Nucleus accumbens (tissue), 56 donors: ENCODE data around the gene PRKAR1B.

Experiments
- DNase-seq, 56 donors: peaks; one replicate each; lab custom pipeline; 2025; lab: John Stamatoyannopoulos, UW

Gene PRKAR1B

GRCh38 chr7:726084-726853, 812 bp downstream of the PRKAR1B start, which contains the start of gene DNAAF5:
Gene DNAAF5, plus strand, starts transcription at chr7:726699. Its CDS starts 22 bp downstream, at chr7:726721.
- peak in 54 of 56 donors; percentile 38 to 90 (median 74) for DNase-seq

GRCh38 chr7:725223-726005, 1.7 kb downstream of the PRKAR1B start:
- DNase-seq = no peak

- no peak for DNase-seq
These were observed 2.8 kb downstream of the PRKAR1B start for GRCh38 chr7:724298-724697.

DNA sequence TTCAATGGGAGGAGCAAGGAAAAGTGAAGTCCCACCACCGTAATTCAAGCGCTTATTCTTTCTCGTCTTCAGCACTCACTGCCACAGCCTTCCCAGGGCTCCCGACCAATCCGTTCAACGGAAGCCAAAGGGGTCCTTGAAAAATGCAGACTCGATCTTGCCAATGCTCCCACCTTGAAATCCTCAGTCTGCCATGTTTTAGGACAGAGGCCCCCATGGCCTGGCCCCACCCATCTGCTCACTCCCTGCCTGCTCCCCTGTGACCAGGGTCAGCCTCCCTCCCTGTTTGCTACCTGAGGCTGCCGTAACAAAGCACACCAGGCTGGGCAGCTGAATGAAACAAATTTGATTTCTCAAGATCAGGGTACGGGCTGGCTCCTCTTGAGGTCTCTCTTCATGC, 3.5 kb downstream of the PRKAR1B start:
- no peak for DNase-seq

GRCh38 chr7:721619-722248, 5.3 kb downstream of the PRKAR1B start:
- no peak for DNase-seq

GRCh38 chr7:716636-717035, 10.4 kb downstream of the PRKAR1B start:
- no peak for DNase-seq

DNA sequence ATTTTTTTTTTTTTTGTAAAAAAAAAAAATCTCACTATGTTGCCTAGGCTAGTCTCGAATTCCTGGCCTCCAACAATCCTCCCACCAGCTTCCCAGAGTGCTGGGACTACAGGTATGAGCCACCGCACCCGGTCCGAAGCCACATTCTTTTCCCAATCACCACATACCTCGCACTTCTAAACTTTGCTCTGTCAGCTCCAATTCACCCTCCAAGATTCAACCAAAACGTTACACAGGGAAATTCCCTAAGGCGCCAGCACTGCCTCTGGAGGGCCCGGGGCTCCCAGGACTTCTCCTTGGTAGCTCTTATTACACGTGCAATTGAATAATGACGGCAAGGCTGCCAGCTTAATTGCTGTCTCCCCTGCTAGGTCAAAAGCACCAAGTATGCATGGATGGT, 10.9 kb downstream of the PRKAR1B start:
- no peak for DNase-seq

DNA sequence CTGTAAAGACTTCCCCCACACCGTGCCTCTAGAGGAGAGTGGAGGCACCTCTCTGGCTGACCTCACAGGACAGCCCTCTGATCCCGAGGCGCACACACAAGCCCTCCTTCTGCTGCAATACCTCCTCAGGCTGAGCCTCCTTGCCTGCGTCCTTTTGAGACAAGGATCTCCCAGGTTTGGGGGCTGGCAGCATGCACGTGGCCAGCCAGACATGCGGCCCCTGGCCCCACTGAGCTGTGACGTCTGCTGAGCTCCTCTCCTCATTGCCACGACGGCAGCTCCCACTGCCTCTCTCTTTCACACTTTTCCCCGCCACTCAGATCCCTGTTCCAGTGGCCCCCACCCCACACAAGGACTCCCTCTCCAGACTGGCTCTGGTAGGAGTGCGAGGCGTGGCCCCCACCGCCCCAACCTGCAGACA, 12.8 kb downstream of the PRKAR1B start:
- DNase-seq = no peak

DNA sequence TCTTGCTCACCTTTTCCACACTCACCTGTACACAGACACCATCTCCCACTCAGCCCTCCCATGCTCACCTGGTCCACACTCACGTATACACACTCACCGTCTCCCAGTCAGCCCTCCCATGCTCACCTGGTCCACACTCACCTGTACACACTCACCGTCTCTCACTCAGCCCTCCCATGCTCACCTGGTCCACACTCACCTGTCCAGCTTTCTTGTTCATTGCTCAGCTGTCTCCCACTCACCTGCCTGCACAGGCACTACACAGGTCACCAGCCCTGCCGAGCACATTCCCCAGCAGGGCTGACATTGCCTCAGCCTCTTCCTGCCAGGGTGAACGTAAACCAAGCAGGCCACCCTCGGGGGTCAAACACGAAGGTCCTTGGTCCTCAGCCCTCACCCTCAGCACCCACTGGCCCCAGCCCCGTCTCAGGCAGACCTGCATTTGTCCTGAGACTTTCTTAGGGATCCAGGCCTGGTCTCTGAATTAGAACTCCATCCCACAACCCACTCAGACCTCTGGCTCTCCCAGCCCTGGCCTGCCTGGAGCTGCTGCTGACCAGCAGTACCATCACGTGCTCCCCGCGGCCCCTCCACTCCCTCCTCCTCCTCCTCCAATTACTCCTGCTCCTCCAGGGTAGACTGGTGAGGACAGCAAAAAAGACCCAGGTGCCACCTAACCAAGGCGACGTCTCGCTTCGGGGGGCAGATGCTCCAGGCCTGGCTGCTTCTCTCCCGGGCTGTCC, 13.4 kb downstream of the PRKAR1B start:
- no peak for DNase-seq

- DNase-seq = no peak
These were observed 14.0 kb downstream of the PRKAR1B start for GRCh38 chr7:713139-713457.

DNA sequence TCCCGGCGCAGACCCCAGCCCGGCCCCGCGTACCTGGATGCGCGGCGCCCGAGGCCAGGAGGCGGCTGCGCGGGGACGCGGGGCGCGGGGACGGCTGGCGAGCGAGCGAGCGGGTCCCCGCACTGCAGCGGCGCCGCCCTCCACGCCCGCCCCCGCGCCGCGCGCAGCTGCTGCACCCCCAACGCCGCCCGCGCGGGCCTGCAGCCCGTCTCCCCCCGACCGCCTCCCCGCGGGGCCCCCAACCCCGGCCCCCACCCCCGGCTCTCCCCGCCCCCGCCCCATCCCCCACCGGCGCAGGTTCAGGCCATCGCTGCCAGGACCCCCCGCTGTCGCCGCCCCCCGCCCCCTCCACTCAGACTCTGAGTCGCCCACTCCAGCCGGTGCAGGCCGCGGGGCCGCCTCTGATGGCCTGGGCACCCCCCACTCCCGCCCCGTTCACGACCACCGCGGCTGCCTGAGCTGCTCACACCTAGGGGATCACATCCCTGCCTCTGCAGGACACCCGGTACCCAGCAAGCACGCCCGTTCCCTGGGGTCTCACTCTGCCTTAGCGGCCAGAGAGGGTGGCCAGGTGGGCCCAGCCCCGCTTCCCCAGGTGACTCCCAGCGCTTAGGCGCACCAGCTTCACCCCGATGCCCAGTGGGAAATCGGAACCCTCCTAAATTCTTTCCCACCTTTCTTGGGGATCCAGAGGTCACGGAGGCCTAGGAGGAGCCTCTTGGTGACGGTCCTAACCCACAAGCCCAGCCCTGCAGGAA, 14.5 kb downstream of the PRKAR1B start:
- DNase-seq = peak in 2 of 56 donors; percentile 21 to 23

GRCh38 chr7:711922-712380, 15.1 kb downstream of the PRKAR1B start:
- peak in 1 of 56 donors; percentile 4 for DNase-seq

GRCh38 chr7:711093-711921, 15.8 kb downstream of the PRKAR1B start:
- DNase-seq = no peak

DNA sequence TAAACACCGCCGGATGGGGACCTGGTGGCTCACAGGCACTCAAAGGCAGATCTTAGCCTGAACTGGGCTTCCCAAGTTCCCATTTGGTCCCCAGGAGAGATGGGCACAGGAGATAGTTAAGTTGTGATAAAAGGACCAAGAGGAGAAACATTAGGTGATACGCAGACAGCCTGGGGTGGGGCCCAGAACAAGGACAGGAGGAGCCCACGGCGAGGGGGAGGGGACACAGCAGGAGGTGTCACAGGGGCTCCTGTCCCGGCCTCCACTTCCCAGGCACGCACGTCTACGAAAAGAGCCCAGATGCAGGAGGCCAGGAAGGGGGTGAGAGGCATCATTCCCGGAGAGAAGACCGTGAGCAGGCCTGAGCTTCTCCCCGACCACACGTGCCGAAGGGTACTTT, 16.9 kb downstream of the PRKAR1B start:
- DNase-seq = no peak

DNA sequence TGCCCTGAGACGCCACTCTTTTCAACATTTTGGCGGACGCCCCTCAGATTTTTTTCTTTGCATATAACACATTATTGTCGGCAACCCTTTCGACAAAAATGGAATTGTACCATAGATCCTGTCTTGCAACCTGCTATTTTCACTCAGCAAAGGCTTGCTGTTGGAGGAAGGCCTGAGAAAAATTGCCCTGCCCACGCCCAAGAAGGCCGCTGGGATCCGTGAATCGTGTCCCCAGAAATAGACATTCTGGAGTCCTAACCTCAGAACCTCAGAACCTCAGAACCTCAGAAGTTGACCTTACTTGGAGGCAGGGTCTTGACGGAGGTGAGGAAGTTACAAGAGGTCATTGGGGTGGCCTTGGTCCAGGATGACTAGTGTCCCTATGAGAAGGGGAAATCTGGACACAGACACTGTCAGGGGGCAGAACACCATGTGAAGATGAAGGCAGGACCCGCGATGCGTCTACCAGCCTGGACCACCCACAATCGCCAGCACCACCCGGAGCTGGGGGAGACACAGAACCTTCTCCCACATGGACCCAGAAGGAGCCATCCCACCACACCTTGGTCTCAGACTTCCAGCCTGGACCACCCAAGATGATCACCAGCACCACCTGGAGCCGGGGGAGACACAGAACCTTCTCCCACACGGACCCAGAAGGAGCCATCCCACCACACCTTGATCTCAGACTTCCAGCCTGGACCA, 19.6 kb downstream of the PRKAR1B start:
- no peak for DNase-seq

DNA sequence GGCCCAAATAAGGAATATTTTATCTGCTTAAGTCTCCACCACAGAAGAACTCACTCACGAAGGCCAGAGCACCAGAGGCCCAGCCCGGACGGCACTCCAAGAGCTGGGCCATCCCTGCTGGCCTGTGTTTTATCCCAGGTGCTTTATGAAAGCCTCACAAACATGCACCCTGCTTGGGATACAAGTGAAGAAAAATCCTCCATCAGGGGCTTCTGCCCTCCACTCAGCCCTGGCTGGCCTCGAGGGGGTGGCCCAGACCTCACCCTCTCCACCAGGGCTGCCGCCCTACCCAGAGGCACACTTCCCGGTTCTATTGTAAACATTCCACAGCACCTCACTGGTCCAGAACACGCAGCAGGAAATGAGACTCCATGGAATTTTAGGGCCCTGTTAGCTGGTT, 20.4 kb downstream of the PRKAR1B start:
- DNase-seq = no peak

- DNase-seq = no peak
These were observed 24.0 kb downstream of the PRKAR1B start for GRCh38 chr7:703049-703448.

GRCh38 chr7:701086-701671, 25.9 kb downstream of the PRKAR1B start:
- no peak for DNase-seq
